Type B pancreatic cell (in vitro differentiated cells): ENCODE results near the gene DCPS. TPM values are rescaled to one million over a fixed set of nuclear protein-coding genes. Genes with fewer than 3 reads are reported as not detected.

ENCODE experiments used
- DNase-seq: peaks from one replicate; pipeline ENCODE4 v3.0.0; 2021; ENCODE audit warnings: mixed read lengths; ENCODE audit not compliant: unreplicated experiment; ENCODE audit errors: extremely low spot score
- H3K27ac Mint-ChIP-seq: 2 replicates; pipeline ENCODE4 v1.8.0; 2021; ENCODE audit warnings: mild to moderate bottlenecking, mixed read lengths
- H3K27me3 Mint-ChIP-seq: 2 replicates; pipeline ENCODE4 v1.8.0; 2021; ENCODE audit warnings: mixed read lengths
- H3K36me3 Mint-ChIP-seq: 2 replicates; pipeline ENCODE4 v1.8.0; 2021; ENCODE audit warnings: mixed read lengths
- H3K4me1 Mint-ChIP-seq: one replicate; pipeline ENCODE4 v1.8.0; 2021; ENCODE audit warnings: mixed read lengths; ENCODE audit not compliant: unreplicated experiment
- H3K4me3 Mint-ChIP-seq: 2 replicates; pipeline ENCODE4 v1.8.0; 2021; ENCODE audit warnings: mild to moderate bottlenecking, mixed read lengths
- H3K9me3 Mint-ChIP-seq: 2 replicates; pipeline ENCODE4 v1.8.0; 2021; ENCODE audit warnings: mixed read lengths
- CTCF ChIP-seq: fragments of 200-600 bp; sonication (generic); conservative IDR thresholded peaks from 2 replicates; pipeline ENCODE4 v1.5.0; 2021; ENCODE audit warnings: antibody characterized with exemption, mild to moderate bottlenecking
- total RNA-seq: library from RNA; stranded (reverse); gene quantifications from 2 replicates; pipeline ENCODE4 v1.2.1, GENCODE V29; 2021; ENCODE audit warnings: low replicate concordance

The DCPS gene
- total RNA-seq, 1 donor from 2014 or later = 17.6 TPM

- Mint-ChIP-seq H3K27ac (peak overlapping the region; percentile 9), H3K4me1 (peaks cover 44% of the 10 kb centered on the region)
Measured at GRCh38 chr11:126350836-126351235, 47.0 kb downstream of the DCPS start.

GRCh38 chr11:126352163-126352562, 48.3 kb downstream of the DCPS start:
- Mint-ChIP-seq H3K9me3 (no peaks in the 10 kb centered on the region), H3K36me3 (peaks cover 6% of the 10 kb centered on the region), H3K27ac (no peak overlapping the region), H3K4me3 (no peak overlapping the region), H3K4me1 (peaks cover 42% of the 10 kb centered on the region), H3K27me3 (no peaks in the 10 kb centered on the region)
- no peak for TF ChIP-seq CTCF
- no peak for DNase-seq

More at GRCh38 chr11:126350836-126351235, 47.0 kb downstream of the DCPS start:
- H3K9me3 Mint-ChIP-seq = no peaks in the 10 kb centered on the region
- H3K4me3 Mint-ChIP-seq = no peak overlapping the region
- no peaks in the 10 kb centered on the region for H3K27me3 Mint-ChIP-seq
- no peak for DNase-seq
- TF ChIP-seq CTCF = no peak
- peaks cover 9% of the 10 kb centered on the region for H3K36me3 Mint-ChIP-seq

GRCh38 chr11:126352934-126353801, 49.3 kb downstream of the DCPS start:
- no peak for DNase-seq
- Mint-ChIP-seq H3K9me3 (no peaks in the 10 kb centered on the region), H3K36me3 (peaks cover 6% of the 10 kb centered on the region), H3K4me3 (peak overlapping the region; percentile 74), H3K4me1 (peaks cover 41% of the 10 kb centered on the region), H3K27me3 (no peaks in the 10 kb centered on the region), H3K27ac (peak overlapping the region; percentile 56)
- TF ChIP-seq CTCF = no peak

GRCh38 chr11:126354631-126355323, 50.9 kb downstream of the DCPS start:
- TF ChIP-seq CTCF = no peak
- Mint-ChIP-seq H3K36me3 (peaks cover 3% of the 10 kb centered on the region), H3K27me3 (no peaks in the 10 kb centered on the region), H3K9me3 (no peaks in the 10 kb centered on the region), H3K27ac (peak overlapping the region; percentile 85), H3K4me1 (peaks cover 32% of the 10 kb centered on the region), H3K4me3 (peak overlapping the region; percentile 94)
- no peak for DNase-seq

- H3K4me3 Mint-ChIP-seq = peak within 1 kb of the TSS; percentile 94
- H3K27ac Mint-ChIP-seq = peak within 1 kb of the TSS; percentile 85
- H3K36me3 Mint-ChIP-seq = peaks cover 3% of the 10 kb centered on the region
- no peaks in the 10 kb centered on the region for H3K27me3 Mint-ChIP-seq
- no peaks in the 10 kb centered on the region for H3K9me3 Mint-ChIP-seq
- DNase-seq = peak; percentile 87
- TF ChIP-seq CTCF = no peak
- peaks cover 36% of the 10 kb centered on the region for H3K4me1 Mint-ChIP-seq
Measured at GRCh38 chr11:126355324-126355925, 51.6 kb downstream of the DCPS start, which contains the start of gene ST3GAL4. Gene ST3GAL4, plus strand, starts transcription at chr11:126355686. Its CDS starts 50,470 bp downstream, at chr11:126406156.
